Transverse colon (tissue), 4 donors: ENCODE results near the gene CDKAL1.

ENCODE experiments used
- CTCF ChIP-seq, 5 experiments: fragments of 200-600 bp in 3 of 5; fragments of 450-650 bp in 2 of 5; sonication (generic) in 3 of 5; IDR thresholded peaks; 1 replicate in 2 of 5; 2 replicates in 3 of 5; pipeline ENCODE4 v1.5.1; 2016 to 2017; ENCODE audit warnings: antibody characterized with exemption in 5 of 5, inconsistent platforms in 3 of 5, mild to moderate bottlenecking in 2 of 5, moderate library complexity in 1 of 5
- EP300 ChIP-seq: sonication (generic); formaldehyde crosslinking; IDR thresholded peaks from one replicate; pipeline ENCODE4 v1.6.1; 2017; ENCODE audit warnings: antibody characterized with exemption, low read depth
- POLR2A ChIP-seq: fragments of 450-650 bp; IDR thresholded peaks from one replicate; pipeline ENCODE4 v1.6.1; 2016; ENCODE audit warnings: antibody characterized with exemption, mild to moderate bottlenecking, moderate library complexity
- POLR2AphosphoS5 ChIP-seq, 3 donors: sonication (generic); formaldehyde crosslinking; IDR thresholded peaks; one replicate each; pipeline ENCODE4 v1.6.1; 2016; ENCODE audit warnings: antibody characterized with exemption in 3 of 3

GRCh38 chr6:20692023-20692422, 157.8 kb downstream of the CDKAL1 start:
- TF ChIP-seq POLR2AphosphoS5 (IDR thresholded peaks at IDR 0.05), result no peak
- no peak for TF ChIP-seq CTCF (IDR thresholded peaks at IDR 0.05)
- TF ChIP-seq EP300, result no peak
- no peak for TF ChIP-seq POLR2A
